GM18873 (cell line): ENCODE data around the gene SLIT1.

Source experiments
- ATAC-seq: cut with Tn5 transposase; IDR thresholded peaks from one replicate; pipeline ENCODE4 v1.9.1; 2021; ENCODE audit warnings: mild to moderate bottlenecking, moderate library complexity, moderate number of reproducible peaks; ENCODE audit not compliant: unreplicated experiment, low FRiP score

The SLIT1 gene

GRCh38 chr10:97185326-97186058 lies at the start of gene SLIT1:
Gene SLIT1 (minus strand): TSS chr10:97185959. CDS start chr10:97185674, 285 bp downstream.
- no peak for ATAC-seq

- ATAC-seq = no peak
Measured at GRCh38 chr10:97235353-97235752, 49.6 kb upstream of the SLIT1 start.

- no peak for ATAC-seq
Measured at GRCh38 chr10:97234400-97234799, 48.6 kb upstream of the SLIT1 start.

- ATAC-seq = no peak
Measured at GRCh38 chr10:97230146-97230545, 44.4 kb upstream of the SLIT1 start.

GRCh38 chr10:97229322-97230015 lies 43.7 kb upstream of the SLIT1 start:
- no peak for ATAC-seq

GRCh38 chr10:97228775-97229157 lies 43.0 kb upstream of the SLIT1 start:
- ATAC-seq = no peak

- no peak for ATAC-seq
Measured at GRCh38 chr10:97228130-97228774, 42.5 kb upstream of the SLIT1 start.

- ATAC-seq = no peak
Measured at GRCh38 chr10:97226398-97226797, 40.6 kb upstream of the SLIT1 start.

GRCh38 chr10:97224483-97225435 lies 39.0 kb upstream of the SLIT1 start:
- ATAC-seq = no peak

- ATAC-seq = no peak
Measured at GRCh38 chr10:97222326-97222961, 36.7 kb upstream of the SLIT1 start.

GRCh38 chr10:97220355-97220754 lies 34.6 kb upstream of the SLIT1 start:
- ATAC-seq = no peak

GRCh38 chr10:97217299-97217698 lies 31.5 kb upstream of the SLIT1 start:
- ATAC-seq = no peak

GRCh38 chr10:97215619-97216260 lies 30.0 kb upstream of the SLIT1 start:
- ATAC-seq = no peak

GRCh38 chr10:97213431-97213830 lies 27.7 kb upstream of the SLIT1 start:
- ATAC-seq = no peak

GRCh38 chr10:97211229-97211628 lies 25.5 kb upstream of the SLIT1 start:
- ATAC-seq = no peak

GRCh38 chr10:97210543-97210960 lies 24.8 kb upstream of the SLIT1 start:
- ATAC-seq = no peak

- ATAC-seq = no peak
Measured at GRCh38 chr10:97207756-97208346, 22.1 kb upstream of the SLIT1 start.

- ATAC-seq = no peak
Measured at GRCh38 chr10:97207131-97207530, 21.4 kb upstream of the SLIT1 start.
